ENCODE data around the gene TUBG2. TPM values are rescaled to one million over a fixed set of nuclear protein-coding genes. Genes with fewer than 3 reads are reported as not detected.

The TUBG2 gene
- polyA plus RNA-seq, 1 donor (not counting 4 experiments of a cell fraction or from before 2014, with no cell fraction given) = 14.5 TPM

- Histone ChIP-seq H4K20me1 (ENCODE audit: control insufficient read depth, extremely low read depth, insufficient read depth, low read length) (no peaks in the 10 kb centered on the region), H3K4me3 (ENCODE audit: control insufficient read depth in 2 of 3, extremely low read depth in 1 of 3, insufficient read depth in 2 of 3, low read depth in 1 of 3, low read length in 3 of 3) (no peak overlapping the region), H3K9ac (ENCODE audit: control insufficient read depth, extremely low read depth, insufficient read depth, low read length) (no peak overlapping the region), H3K79me2 (ENCODE audit: control insufficient read depth, insufficient read depth, low read length) (no peaks in the 10 kb centered on the region), H3K4me1 (ENCODE audit: control insufficient read depth, extremely low read depth, insufficient read depth, low read length) (no peaks in the 10 kb centered on the region), H3K9me1 (ENCODE audit: control insufficient read depth, extremely low read depth, insufficient read depth, low read length) (no peaks in the 10 kb centered on the region), H3K27ac (ENCODE audit: control insufficient read depth, insufficient read depth, low read length) (no peak overlapping the region), H2AFZ (ENCODE audit: control insufficient read depth, low read length) (no peak overlapping the region), H3K36me3 (ENCODE audit: control insufficient read depth in 2 of 2, extremely low read depth in 1 of 2, insufficient read depth in 2 of 2, low read length in 2 of 2) (no peaks in the 10 kb centered on the region), H3K4me2 (ENCODE audit: control insufficient read depth, extremely low read depth, insufficient read depth, low read depth, low read length) (no peak overlapping the region), H3K27me3 (ENCODE audit: control insufficient read depth, extremely low read depth, insufficient read depth, low read length) (no peaks in the 10 kb centered on the region), H3K9me3 (ENCODE audit: control insufficient read depth, low read depth, low read length) (no peaks in the 10 kb centered on the region)
- FAIRE-seq = no peak
- DNase-seq (ENCODE audit: low read depth, low spot score) = no peak
- dilution Hi-C loops (cut with MboI; ENCODE audit: extremely low pct_ligation_motif_present, low sequenced_read_pairs) = no loop called here
- no peak for TF ChIP-seq CTCF (optimal IDR thresholded peaks at IDR 0.05 in 1 of 3, IDR thresholded peaks at IDR 0.05 in 1 of 3, conservative IDR thresholded peaks at IDR 0.05 in 1 of 3; ENCODE audit: extremely low read depth in 1 of 3, insufficient read depth in 2 of 3, low read length in 3 of 3)
- TF ChIP-seq EZH2 (IDR thresholded peaks at IDR 0.05; ENCODE audit: low read length) = no peak
These were observed 32.0 kb downstream of the TUBG2 start for GRCh38 chr17:42691021-42691545.

GRCh38 chr17:42692489-42692888 is 33.4 kb downstream of the TUBG2 start:
- no peaks in the 10 kb centered on the region for H3K4me1 ChIP-seq (ENCODE audit: control insufficient read depth, extremely low read depth, insufficient read depth, low read length)
- H3K4me2 ChIP-seq (ENCODE audit: control insufficient read depth, extremely low read depth, insufficient read depth, low read depth, low read length) = no peak overlapping the region
- no peaks in the 10 kb centered on the region for H4K20me1 ChIP-seq (ENCODE audit: control insufficient read depth, extremely low read depth, insufficient read depth, low read length)
- H3K9ac ChIP-seq (ENCODE audit: control insufficient read depth, extremely low read depth, insufficient read depth, low read length) = no peak overlapping the region
- H3K4me3 ChIP-seq (ENCODE audit: control insufficient read depth in 2 of 3, extremely low read depth in 1 of 3, insufficient read depth in 2 of 3, low read depth in 1 of 3, low read length in 3 of 3) = no peak overlapping the region
- no peaks in the 10 kb centered on the region for H3K9me1 ChIP-seq (ENCODE audit: control insufficient read depth, extremely low read depth, insufficient read depth, low read length)
- peaks cover 0 to under 1% of the 10 kb centered on the region in 2 experiments for H3K36me3 ChIP-seq (ENCODE audit: control insufficient read depth in 2 of 2, extremely low read depth in 1 of 2, insufficient read depth in 2 of 2, low read length in 2 of 2)
- no peaks in the 10 kb centered on the region for H3K9me3 ChIP-seq (ENCODE audit: control insufficient read depth, low read depth, low read length)
- no peak for TF ChIP-seq EZH2 (IDR thresholded peaks at IDR 0.05; ENCODE audit: low read length)
- TF ChIP-seq CTCF (optimal IDR thresholded peaks at IDR 0.05 in 1 of 3, IDR thresholded peaks at IDR 0.05 in 1 of 3, conservative IDR thresholded peaks at IDR 0.05 in 1 of 3; ENCODE audit: extremely low read depth in 1 of 3, insufficient read depth in 2 of 3, low read length in 3 of 3) = no peak
- H3K27me3 ChIP-seq (ENCODE audit: control insufficient read depth, extremely low read depth, insufficient read depth, low read length) = no peaks in the 10 kb centered on the region
- dilution Hi-C loops (cut with MboI; ENCODE audit: extremely low pct_ligation_motif_present, low sequenced_read_pairs) = no loop called here
- DNase-seq (ENCODE audit: low read depth, low spot score) (no peak), FAIRE-seq (no peak)
- no peak overlapping the region for H3K27ac ChIP-seq (ENCODE audit: control insufficient read depth, insufficient read depth, low read length)
- H2AFZ ChIP-seq (ENCODE audit: control insufficient read depth, low read length) = no peak overlapping the region
- H3K79me2 ChIP-seq (ENCODE audit: control insufficient read depth, insufficient read depth, low read length) = no peaks in the 10 kb centered on the region

Measured in keratinocyte (primary cell).